T-helper 2 cell treated with Interferon-gamma antibody and Interleukin-4, amounts not matched to agents 100 ng/mL and 5 ng/mL, for 36 hours (primary cell): Measurements from ENCODE around the gene CTU2. TPM values are rescaled to one million over a fixed set of nuclear protein-coding genes. Genes with fewer than 3 reads are reported as not detected.

Experiments used
- intact Hi-C: fragments of 100-400 bp; cut with micrococcal nuclease; formaldehyde crosslinking; loops from one replicate; pipeline ENCODE4 v1.15.1; 2023
- total RNA-seq: library from RNA; stranded (reverse); gene quantifications from 2 replicates; pipeline ENCODE4 v1.2.3, GENCODE V29; 2022

CTU2 gene
- total RNA-seq, 1 donor from 2014 or later, result 30.5 TPM

- intact Hi-C loops, result no loop called here
Measured at GRCh38 chr16:88681084-88681680, 25.1 kb upstream of the CTU2 start.

- intact Hi-C loops, result no loop called here
Measured at GRCh38 chr16:88681709-88682451, 24.4 kb upstream of the CTU2 start.

- intact Hi-C loops, result no loop called here
Measured at GRCh38 chr16:88684569-88685155, 21.6 kb upstream of the CTU2 start.

- intact Hi-C loops, result loop anchor here (1.0 to 2.0 kb wide), 3 partner anchors 15 to 34 kb away; partner anchors contain the start of genes CYBA and MVD
Measured at GRCh38 chr16:88685156-88686061, 20.9 kb upstream of the CTU2 start.

GRCh38 chr16:88686062-88686438, 20.3 kb upstream of the CTU2 start:
- intact Hi-C loops, result loop anchor here (1.0 to 2.0 kb wide), 3 partner anchors 15 to 35 kb away; partner anchors contain the start of genes CYBA and MVD

GRCh38 chr16:88686439-88687253, 19.7 kb upstream of the CTU2 start, which contains the start of gene SNAI3:
TSS of gene SNAI3 (minus strand) at chr16:88686507. CDS start at chr16:88686406, 101 bp downstream.
- intact Hi-C loops, result loop anchor here (1.0 to 2.0 kb wide), 3 partner anchors 14 to 35 kb away; partner anchors contain the start of genes CYBA and MVD

- intact Hi-C loops, result loop anchor here (2.0 kb wide), 1 partner anchor 14 kb away; no protein-coding TSS in a partner anchor
Measured at GRCh38 chr16:88687254-88687576, 19.1 kb upstream of the CTU2 start.

GRCh38 chr16:88687676-88688012, 18.7 kb upstream of the CTU2 start:
- intact Hi-C loops, result loop anchor here (2.0 kb wide), 1 partner anchor 13 kb away; no protein-coding TSS in a partner anchor

GRCh38 chr16:88688013-88688778, 18.1 kb upstream of the CTU2 start:
- intact Hi-C loops, result no loop called here

GRCh38 chr16:88690341-88691128, 15.8 kb upstream of the CTU2 start:
- intact Hi-C loops, result no loop called here

GRCh38 chr16:88691129-88691813, 15.0 kb upstream of the CTU2 start:
- intact Hi-C loops, result no loop called here

- intact Hi-C loops, result no loop called here
Measured at GRCh38 chr16:88691924-88692560, 14.3 kb upstream of the CTU2 start.

- intact Hi-C loops, result no loop called here
Measured at GRCh38 chr16:88692861-88693260, 13.4 kb upstream of the CTU2 start.

GRCh38 chr16:88693420-88694177, 12.7 kb upstream of the CTU2 start:
- intact Hi-C loops, result no loop called here

GRCh38 chr16:88694221-88695087, 11.8 kb upstream of the CTU2 start:
- intact Hi-C loops, result no loop called here

GRCh38 chr16:88695218-88695617, 11.1 kb upstream of the CTU2 start:
- intact Hi-C loops, result no loop called here
